ENCODE data around the gene COL19A1. TPM values are rescaled to one million over a fixed set of nuclear protein-coding genes. Genes with fewer than 3 reads are reported as not detected.

The COL19A1 gene
- polyA plus RNA-seq, 1 of the 3 experiments (the other 2 are of a cell fraction) = 0.15 TPM

- Histone ChIP-seq H4K20me1 (ENCODE audit: insufficient read depth) (no peaks in the 10 kb centered on the region), H3K4me2 (no peak overlapping the region), H3K9me2 (no peaks in the 10 kb centered on the region), H2AFZ (ENCODE audit: low read depth) (no peak overlapping the region), H3F3A (replicated peaks; ENCODE audit: insufficient read depth) (peaks cover 8% of the 10 kb centered on the region), H3K9ac (no peak overlapping the region), H3K27ac (ENCODE audit: low read depth in 2 of 2, low read length in 1 of 2) (no peak overlapping the region), H3K4me3 (ENCODE audit: low read depth in 2 of 2, low read length in 1 of 2) (no peak overlapping the region), H3K79me2 (ENCODE audit: insufficient read depth) (no peaks in the 10 kb centered on the region), H3K9me3 (no peaks in the 10 kb centered on the region), H3K4me1 (ENCODE audit: control insufficient read depth in 1 of 2, insufficient read depth in 2 of 2, low read depth in 1 of 2, low read length in 1 of 2) (peaks cover 0 to 5% of the 10 kb centered on the region in 2 experiments; a peak in 1 of 4 replicates), H3K27me3 (ENCODE audit: insufficient read depth) (no peaks in the 10 kb centered on the region), H3K36me3 (replicated peaks in 1 of 2; ENCODE audit: control insufficient read depth in 1 of 2, insufficient read depth in 2 of 2, low read length in 1 of 2) (no peaks in the 10 kb centered on the region)
- ChIA-PET CTCF (no interaction called here), POLR2A (no interaction called here)
- no peak for TF ChIP-seq IRF3 (IDR thresholded peaks at IDR 0.05; ENCODE audit: low read depth, low read length)
- no peak for TF ChIP-seq MAX (IDR thresholded peaks at IDR 0.05; ENCODE audit: low read depth)
- TF ChIP-seq SIN3A (IDR thresholded peaks at IDR 0.05; ENCODE audit: borderline replicate concordance, low read depth, low read length) = no peak
- no peak for TF ChIP-seq RAD21 (IDR thresholded peaks at IDR 0.05; ENCODE audit: low read length)
- TF ChIP-seq GABPA (IDR thresholded peaks at IDR 0.05; ENCODE audit: low read depth) = no peak
- no peak for TF ChIP-seq ZBTB33 (IDR thresholded peaks at IDR 0.05; ENCODE audit: borderline replicate concordance, low read depth)
- TF ChIP-seq RCOR1 (IDR thresholded peaks at IDR 0.05; ENCODE audit: low read length) = no peak
- TF ChIP-seq NFIC (IDR thresholded peaks at IDR 0.05; ENCODE audit: borderline replicate concordance) = no peak
- TF ChIP-seq REST (IDR thresholded peaks at IDR 0.05; ENCODE audit: low read depth, low read length) = no peak
- TF ChIP-seq RFX5 (IDR thresholded peaks at IDR 0.05; ENCODE audit: low read length) = no peak
- TF ChIP-seq JUND (IDR thresholded peaks at IDR 0.05) = no peak
- no peak for TF ChIP-seq NRF1 (IDR thresholded peaks at IDR 0.05; ENCODE audit: low read depth, low read length)
- no peak for TF ChIP-seq TAF1 (IDR thresholded peaks at IDR 0.05; ENCODE audit: borderline replicate concordance, low read depth, low read length)
- no peak for TF ChIP-seq TEAD4 (IDR thresholded peaks at IDR 0.05; ENCODE audit: borderline replicate concordance, insufficient read depth)
- no peak for TF ChIP-seq CTCF (IDR thresholded peaks at IDR 0.05)
- no peak for DNase-seq
Measured at GRCh38 chr6:70111737-70112136, 245.4 kb downstream of the COL19A1 start.

Measured in SK-N-SH (cell line).